H1 (cell line): ENCODE data around the gene FGF10. TPM values are rescaled to one million over a fixed set of nuclear protein-coding genes. Genes with fewer than 3 reads are reported as not detected.

Source experiments
- CTCF ChIA-PET: fragments of 300-600 bp; sonication (Branson Sonifier 250); formaldehyde crosslinking; loops from one replicate; lab custom pipeline; 2021; ENCODE audit not compliant: partially characterized antibody; lab: Charles Lee
- POLR2A ChIA-PET: fragments of 300-600 bp; sonication (Branson Sonifier 250); formaldehyde crosslinking; loops from one replicate; lab custom pipeline; 2021; ENCODE audit warnings: inconsistent platforms; ENCODE audit not compliant: partially characterized antibody; lab: Charles Lee
- DNase-seq, 2 experiments: peaks; one replicate each; pipeline versions ENCODE4 v3.0.0 to v3.0.0-alpha.2; 2010 to 2022; ENCODE audit warnings: low spot score in 2 of 2, low read depth in 1 of 2, mixed read lengths in 1 of 2
- FAIRE-seq: peaks from 2 replicates; lab custom pipeline; 2011; peaks lifted over from hg19 to GRCh38; lab: Jason Lieb, UNC
- H2AFZ ChIP-seq: 2 replicates; pipeline ENCODE4 v1.8.1; 2012; ENCODE audit warnings: low read length, inconsistent platforms
- H2AK5ac ChIP-seq: 2 replicates; pipeline ENCODE4 v1.6.1; 2013; ENCODE audit warnings: low read depth, low read length
- H2BK120ac ChIP-seq: replicated peaks from 2 replicates; pipeline ENCODE3; 2013; ENCODE audit warnings: low read depth, low read length, inconsistent platforms
- H2BK12ac ChIP-seq: 2 replicates; pipeline ENCODE4 v1.6.1; 2013; ENCODE audit warnings: low read depth, low read length
- H2BK15ac ChIP-seq: 2 replicates; pipeline ENCODE4 v1.6.1; 2013; ENCODE audit warnings: low read length
- H2BK20ac ChIP-seq: 2 replicates; pipeline ENCODE4 v1.6.1; 2013; ENCODE audit warnings: low read length
- H2BK5ac ChIP-seq: 2 replicates; pipeline ENCODE4 v1.6.1; 2013; ENCODE audit warnings: low read depth, low read length
- H3K14ac ChIP-seq: 2 replicates; pipeline ENCODE4 v1.6.1; 2013; ENCODE audit warnings: inconsistent platforms; ENCODE audit not compliant: insufficient read length
- H3K18ac ChIP-seq: 2 replicates; pipeline ENCODE4 v1.6.1; 2013; ENCODE audit warnings: low read length; ENCODE audit errors: extremely low read depth
- H3K23ac ChIP-seq: 2 replicates; pipeline ENCODE4 v1.6.1; 2013; ENCODE audit warnings: inconsistent platforms; ENCODE audit not compliant: insufficient read length
- H3K23me2 ChIP-seq: 2 replicates; pipeline ENCODE4 v1.6.1; 2013; ENCODE audit warnings: low read depth, low read length
- H3K27ac ChIP-seq: 2 replicates; pipeline ENCODE4 v1.6.1; 2011; ENCODE audit warnings: low read depth, low read length, inconsistent platforms
- H3K27me3 ChIP-seq, 4 experiments: replicated peaks in 1 of 4; 1 replicate in 1 of 4; 2 replicates in 3 of 4; pipeline versions ENCODE4 v1.6.1 to v1.8.1; 2011 to 2013; ENCODE audit warnings: low read length in 3 of 4, mild to moderate bottlenecking in 3 of 4, inconsistent platforms in 2 of 4, mixed read lengths in 2 of 4, moderate library complexity in 1 of 4; ENCODE audit not compliant: control insufficient read depth in 3 of 4, insufficient read depth in 3 of 4; ENCODE audit errors: extremely low read depth in 1 of 4
- H3K36me3 ChIP-seq, 4 experiments: 2 replicates each; pipeline versions ENCODE4 v1.6.1 to v1.8.1; 2011 to 2013; ENCODE audit warnings: mild to moderate bottlenecking in 4 of 4, low read length in 3 of 4, moderate library complexity in 2 of 4, control low read depth in 1 of 4, inconsistent platforms in 1 of 4; ENCODE audit not compliant: insufficient read depth in 4 of 4, control insufficient read depth in 2 of 4
- H3K4ac ChIP-seq: replicated peaks from 2 replicates; pipeline ENCODE3; 2013; ENCODE audit warnings: low read length, low read depth, mixed read lengths, inconsistent platforms; ENCODE audit not compliant: insufficient read length
- H3K4me1 ChIP-seq, 4 experiments: replicated peaks in 1 of 4; 1 replicate in 1 of 4; 2 replicates in 3 of 4; pipeline versions ENCODE4 v1.6.1 to v1.8.1; 2011 to 2013; ENCODE audit warnings: low read length in 3 of 4, inconsistent platforms in 2 of 4, mixed read lengths in 1 of 4; ENCODE audit not compliant: insufficient read depth in 4 of 4, control insufficient read depth in 3 of 4
- H3K4me2 ChIP-seq, 2 experiments: 2 replicates each; pipeline versions ENCODE4 v1.6.1 to v1.8.1; 2011 to 2013; ENCODE audit warnings: low read depth in 2 of 2, low read length in 2 of 2, control low read depth in 1 of 2, inconsistent platforms in 1 of 2, mild to moderate bottlenecking in 1 of 2; ENCODE audit not compliant: insufficient read depth in 1 of 2
- H3K4me3 ChIP-seq, 4 experiments: fragments of 200-600, 300-600 bp in 1 of 4; sonication (generic), shearing (Covaris generic), sonication (Bioruptor Twin) in 1 of 4; 2 replicates each; pipeline versions ENCODE4 v1.5.1 to v1.8.1; 2011 to 2016; ENCODE audit warnings: low read length in 4 of 4, low read depth in 3 of 4, control low read depth in 2 of 4, inconsistent platforms in 2 of 4, mild to moderate bottlenecking in 2 of 4, mixed read lengths in 1 of 4, moderate library complexity in 1 of 4; ENCODE audit not compliant: insufficient read depth in 2 of 4; ENCODE audit errors: extremely low read depth in 1 of 4
- H3K56ac ChIP-seq: replicated peaks from 2 replicates; pipeline ENCODE3; 2013; ENCODE audit warnings: low read depth, mild to moderate bottlenecking, mixed read lengths, low read length, inconsistent platforms; ENCODE audit not compliant: insufficient read length
- H3K79me1 ChIP-seq: 2 replicates; pipeline ENCODE4 v1.6.1; 2013; ENCODE audit warnings: low read depth, low read length, control low read depth
- H3K79me2 ChIP-seq, 2 experiments: 2 replicates each; pipeline versions ENCODE4 v1.6.1 to v1.8.1; 2012 to 2013; ENCODE audit warnings: low read length in 2 of 2, mild to moderate bottlenecking in 2 of 2, inconsistent platforms in 1 of 2; ENCODE audit not compliant: insufficient read depth in 2 of 2, control insufficient read depth in 1 of 2
- H3K9ac ChIP-seq, 4 experiments: replicated peaks in 1 of 4; 1 replicate in 1 of 4; 2 replicates in 3 of 4; pipeline versions ENCODE4 v1.6.1 to v1.8.1; 2011 to 2013; ENCODE audit warnings: low read depth in 3 of 4, low read length in 3 of 4, control low read depth in 2 of 4, mild to moderate bottlenecking in 2 of 4, moderate library complexity in 2 of 4, inconsistent platforms in 1 of 4; ENCODE audit errors: extremely low read depth in 1 of 4
- H3K9me3 ChIP-seq, 2 experiments: 2 replicates each; pipeline versions ENCODE4 v1.6.1 to v1.8.1; 2012 to 2013; ENCODE audit warnings: mild to moderate bottlenecking in 2 of 2, moderate library complexity in 2 of 2, control low read depth in 1 of 2, inconsistent platforms in 1 of 2, low read depth in 1 of 2, low read length in 1 of 2, mixed read lengths in 1 of 2; ENCODE audit not compliant: insufficient read depth in 2 of 2
- H4K20me1 ChIP-seq, 2 experiments: replicated peaks in 1 of 2; 2 replicates each; pipeline versions ENCODE3 to v1.8.1; 2011 to 2013; ENCODE audit warnings: inconsistent platforms in 2 of 2, low read length in 2 of 2, mild to moderate bottlenecking in 1 of 2; ENCODE audit not compliant: insufficient read depth in 2 of 2, control insufficient read depth in 1 of 2
- H4K5ac ChIP-seq: 2 replicates; pipeline ENCODE4 v1.6.1; 2013; ENCODE audit warnings: low read length, low read depth, mixed read lengths, inconsistent platforms; ENCODE audit not compliant: insufficient read length
- H4K8ac ChIP-seq: 2 replicates; pipeline ENCODE4 v1.8.0; 2013; ENCODE audit warnings: mild to moderate bottlenecking, moderate library complexity, low read length, inconsistent platforms; ENCODE audit not compliant: insufficient read depth; ENCODE audit errors: extremely low read depth
- H4K91ac ChIP-seq: replicated peaks from 2 replicates; pipeline ENCODE3; 2013; ENCODE audit warnings: low read length, mixed read lengths, inconsistent platforms; ENCODE audit not compliant: insufficient read length
- ASH2L ChIP-seq: fragments of 200-600, 300-600 bp; sonication (generic); IDR thresholded peaks from one replicate; pipeline ENCODE4 v1.7.1; 2017; ENCODE audit warnings: low read length
- BACH1 ChIP-seq: IDR thresholded peaks from 2 replicates; pipeline ENCODE4 v1.6.1; 2012; ENCODE audit warnings: low read length, improper control_type of control experiment
- CBX8 ChIP-seq: fragments of 300-800, 300-1000 bp; sonication (generic); IDR thresholded peaks from 2 replicates; pipeline ENCODE4 v1.7.1; 2016; ENCODE audit warnings: low read depth, low read length, borderline replicate concordance
- CHD1 ChIP-seq: IDR thresholded peaks from 2 replicates; pipeline ENCODE4 v1.6.1; 2012; ENCODE audit warnings: low read depth, low read length, improper control_type of control experiment
- GTF2F1 ChIP-seq: IDR thresholded peaks from 2 replicates; pipeline ENCODE4 v1.6.1; 2012; ENCODE audit warnings: low read depth, low read length, improper control_type of control experiment, borderline replicate concordance
- HDAC2 ChIP-seq, 2 experiments: fragments of 300-600 bp in 1 of 2; sonication (generic) in 1 of 2; IDR thresholded peaks; 2 replicates each; pipeline ENCODE4 v1.6.1; 2011 to 2012; ENCODE audit warnings: low read depth in 2 of 2, low read length in 2 of 2, mild to moderate bottlenecking in 2 of 2, moderate library complexity in 2 of 2, borderline replicate concordance in 1 of 2, inconsistent platforms in 1 of 2
- JUN ChIP-seq: IDR thresholded peaks from 2 replicates; pipeline ENCODE4 v1.6.1; 2011; ENCODE audit warnings: low read depth, mild to moderate bottlenecking, improper control_type of control experiment, low read length
- KDM1A ChIP-seq: fragments of 200-600, 300-600 bp; sonication (generic); IDR thresholded peaks from 2 replicates; pipeline ENCODE4 v1.7.1; 2016; ENCODE audit warnings: mild to moderate bottlenecking, low read length, borderline replicate concordance
- NANOG ChIP-seq: IDR thresholded peaks from 2 replicates; pipeline ENCODE4 v1.6.1; 2011; ENCODE audit warnings: low read length, low read depth, mild to moderate bottlenecking, inconsistent platforms; ENCODE audit not compliant: insufficient read depth, poor library complexity, severe bottlenecking
- PHF8 ChIP-seq: fragments of 200-600 bp; sonication (generic); conservative IDR thresholded peaks from 2 replicates; pipeline ENCODE4 v1.7.1; 2012; ENCODE audit warnings: low read depth, mild to moderate bottlenecking, inconsistent platforms, low read length, moderate library complexity
- SAP30 ChIP-seq: fragments of 300-600 bp; sonication (generic); IDR thresholded peaks from 2 replicates; pipeline ENCODE4 v1.7.1; 2012; ENCODE audit warnings: low read length, moderate library complexity, mild to moderate bottlenecking, inconsistent platforms; ENCODE audit not compliant: insufficient read depth, insufficient replicate concordance
- SP4 ChIP-seq: IDR thresholded peaks from 2 replicates; pipeline ENCODE4 v1.6.1; 2012; ENCODE audit warnings: low read length, inconsistent platforms
- TBP ChIP-seq: IDR thresholded peaks from 2 replicates; pipeline ENCODE4 v1.6.1; 2011; ENCODE audit warnings: low read depth, low read length, improper control_type of control experiment
- WGBS, 2 experiments: shearing (Covaris generic) in 1 of 2; methylation state at CpG; one replicate each; pipeline versions ENCODE4 v1.1.6 to v1.1.7; 2013 to 2015; ENCODE audit warnings: low lambda C conversion rate in 2 of 2, mixed read lengths in 2 of 2, inconsistent platforms in 1 of 2, low coverage in 1 of 2, missing lambda C conversion rate in 1 of 2; ENCODE audit not compliant: insufficient replicate concordance in 2 of 2, insufficient coverage in 1 of 2, insufficient read length in 1 of 2; ENCODE audit errors: extremely low coverage in 1 of 2, missing lambda C conversion rate in 1 of 2; 5-methylcytosine and 5-hydroxymethylcytosine counted together
- polyA plus RNA-seq, 7 experiments: library from polyadenylated mRNA; depleted of rRNA in 3 of 7; stranded (reverse) in 5 of 7; unstranded in 2 of 7; fragments of >200 nt in 5 of 7; fragments of 200-250 nt in 2 of 7; gene quantifications; 1 replicate in 5 of 7; 2 replicates in 1 of 7; 4 replicates in 1 of 7; pipeline versions ENCODE4 v1.2.1 to v1.2.3, GENCODE V29; 2011 to 2013; ENCODE audit warnings: missing spikeins in 2 of 7, mixed read lengths in 2 of 7
- total RNA-seq: library from RNA; stranded (reverse); fragmentation: NEBNext Ultra II Directional; extraction: Animal tissue kit (Norgen Biotek cat#: 25700); gene quantifications from 2 replicates; pipeline ENCODE4 v1.2.1, GENCODE V29; 2021
- TF ChIP-seq, protein P1 (sequence below): IDR thresholded peaks from 2 replicates; pipeline ENCODE4 v1.6.1; 2012; ENCODE audit warnings: inconsistent platforms

The FGF10 gene
- total and polyA plus RNA-seq, 2 of the 8 experiments (the other 6 are each of a cell fraction or from before 2014, with no cell fraction given) = 0.06 to 0.54 TPM

GRCh38 chr5:44318883-44319282 lies 70.3 kb downstream of the FGF10 start:
- ChIA-PET POLR2A (no interaction called here), CTCF (no interaction called here)
- Histone ChIP-seq H3K14ac (no peak overlapping the region), H3K9ac (no peak overlapping the region), H4K8ac (no peak overlapping the region), H3K23me2 (no peaks in the 10 kb centered on the region), H3K56ac (no peak overlapping the region), H3K27ac (no peak overlapping the region), H2BK120ac (no peak overlapping the region), H3K27me3 (no peaks in the 10 kb centered on the region), H3K79me2 (no peaks in the 10 kb centered on the region), H3K23ac (no peak overlapping the region), H4K20me1 (no peaks in the 10 kb centered on the region), H2AFZ (no peak overlapping the region), H3K36me3 (no peaks in the 10 kb centered on the region), H2BK5ac (no peak overlapping the region), H3K4me1 (no peaks in the 10 kb centered on the region), H3K79me1 (no peaks in the 10 kb centered on the region), H3K4me2 (no peak overlapping the region), H2BK15ac (no peak overlapping the region), H3K9me3 (peaks cover 4 to 10% of the 10 kb centered on the region in 2 experiments; a peak in 3 of 4 replicates), H2AK5ac (no peak overlapping the region), H2BK20ac (no peak overlapping the region), H4K5ac (no peak overlapping the region), H3K18ac (no peak overlapping the region), H3K4ac (no peak overlapping the region), H4K91ac (no peak overlapping the region), H3K4me3 (no peak overlapping the region), H2BK12ac (no peak overlapping the region)
- no peak for FAIRE-seq
- DNase-seq = no peak
- 89% methylated on average over 2 of the region's 2 CpGs; no CpG with 5 or more reads in 1 of the 2 experiments for WGBS, 2 experiments
- TF ChIP-seq KDM1A = no peak
- no peak for TF ChIP-seq JUN
- TF ChIP-seq ASH2L = no peak
- TF ChIP-seq GTF2F1 = no peak
- no peak for TF ChIP-seq CHD1
- TF ChIP-seq PHF8 = no peak
- TF ChIP-seq SP4 = no peak
- TF ChIP-seq, protein P1, sequence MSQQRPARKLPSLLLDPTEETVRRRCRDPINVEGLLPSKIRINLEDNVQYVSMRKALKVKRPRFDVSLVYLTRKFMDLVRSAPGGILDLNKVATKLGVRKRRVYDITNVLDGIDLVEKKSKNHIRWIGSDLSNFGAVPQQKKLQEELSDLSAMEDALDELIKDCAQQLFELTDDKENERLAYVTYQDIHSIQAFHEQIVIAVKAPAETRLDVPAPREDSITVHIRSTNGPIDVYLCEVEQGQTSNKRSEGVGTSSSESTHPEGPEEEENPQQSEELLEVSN = no peak
- no peak for TF ChIP-seq BACH1
- TF ChIP-seq SAP30 = no peak
- TF ChIP-seq TBP = no peak
- no peak for TF ChIP-seq HDAC2 (IDR thresholded peaks at IDR 0.05; ENCODE audit: borderline replicate concordance in 1 of 2, low read depth in 2 of 2, low read length in 2 of 2)
- no peak for TF ChIP-seq NANOG
- TF ChIP-seq CBX8 = no peak
